Measurements from ENCODE around the gene COL23A1.

COL23A1 gene

GRCh38 chr5:178563621-178564020 lies 26.6 kb downstream of the COL23A1 start:
- TF ChIP-seq CTCF (conservative IDR thresholded peaks at IDR 0.05; ENCODE audit: low read depth), result no peak
- DNase-seq (ENCODE audit: low spot score), result no peak
- ChIA-PET CTCF (interaction anchor here (0.7 to 1.0 kb wide), 2 partner anchors 26 to 280 kb away, joined by 3 read pairs; partner anchors contain the start of gene COL23A1), POLR2A (ENCODE audit: low non-redundant PET) (no interaction called here)
- no peak overlapping the region for H3K27ac ChIP-seq

- H3K27ac ChIP-seq, result no peak overlapping the region
- POLR2A ChIA-PET (ENCODE audit: low non-redundant PET), result no interaction called here
- no peak for DNase-seq (ENCODE audit: low spot score)
- CTCF ChIA-PET, result no interaction called here
- no peak for TF ChIP-seq CTCF (conservative IDR thresholded peaks at IDR 0.05; ENCODE audit: low read depth)
Observed at GRCh38 chr5:178561746-178562264, 28.4 kb downstream of the COL23A1 start.

GRCh38 chr5:178560911-178561310 lies 29.3 kb downstream of the COL23A1 start:
- ChIA-PET CTCF (no interaction called here), POLR2A (ENCODE audit: low non-redundant PET) (no interaction called here)
- DNase-seq (ENCODE audit: low spot score), result no peak
- H3K27ac ChIP-seq, result no peak overlapping the region
- no peak for TF ChIP-seq CTCF (conservative IDR thresholded peaks at IDR 0.05; ENCODE audit: low read depth)

- TF ChIP-seq CTCF (conservative IDR thresholded peaks at IDR 0.05; ENCODE audit: low read depth), result no peak
- ChIA-PET POLR2A (ENCODE audit: low non-redundant PET) (no interaction called here), CTCF (interaction anchor here (0.7 kb wide), 1 partner anchor 154 kb away, joined by 3 read pairs; no protein-coding TSS in a partner anchor)
- no peak for DNase-seq (ENCODE audit: low spot score)
- H3K27ac ChIP-seq, result no peak overlapping the region
Observed at GRCh38 chr5:178557416-178557815, 32.8 kb downstream of the COL23A1 start.

- TF ChIP-seq CTCF (conservative IDR thresholded peaks at IDR 0.05; ENCODE audit: low read depth), result no peak
- ChIA-PET POLR2A (ENCODE audit: low non-redundant PET) (no interaction called here), CTCF (no interaction called here)
- H3K27ac ChIP-seq, result no peak overlapping the region
- DNase-seq (ENCODE audit: low spot score), result no peak
Observed at GRCh38 chr5:178555771-178556211, 34.4 kb downstream of the COL23A1 start.

- ChIA-PET POLR2A (ENCODE audit: low non-redundant PET) (no interaction called here), CTCF (no interaction called here)
- TF ChIP-seq CTCF (conservative IDR thresholded peaks at IDR 0.05; ENCODE audit: low read depth), result no peak
- H3K27ac ChIP-seq, result no peak overlapping the region
- no peak for DNase-seq (ENCODE audit: low spot score)
Observed at GRCh38 chr5:178555005-178555404, 35.2 kb downstream of the COL23A1 start.
